ENCODE results near the gene L3MBTL4. TPM values are rescaled to one million over a fixed set of nuclear protein-coding genes. Genes with fewer than 3 reads are reported as not detected.

L3MBTL4 gene
- total RNA-seq, 1 donor from 2014 or later, result 0.59 TPM

DNA sequence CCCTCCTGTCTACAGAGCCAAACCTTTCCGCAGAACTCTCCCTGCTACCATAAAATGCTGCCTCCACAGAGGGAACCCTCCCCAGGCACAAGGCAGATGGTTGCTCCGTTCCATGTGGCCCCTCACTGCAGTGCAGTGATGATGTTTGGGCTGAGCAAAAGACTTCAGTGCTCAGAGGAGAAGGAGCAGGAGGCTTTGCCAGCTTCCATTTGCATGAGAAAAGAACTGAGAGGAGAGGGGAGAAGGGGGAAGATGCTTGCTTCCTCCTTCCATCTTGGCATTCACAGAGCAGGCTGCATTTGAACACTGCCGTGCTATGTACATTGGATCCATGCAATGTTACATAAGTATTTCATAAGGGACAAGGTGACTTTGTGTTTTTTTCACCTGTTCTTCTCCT is 472.8 kb downstream of the L3MBTL4 start:
- DNase-seq (ENCODE audit: extremely low spot score, unreplicated experiment), result no peak
- H3K4me3 Mint-ChIP-seq (ENCODE audit: unreplicated experiment), result no peak overlapping the region
- H3K4me1 Mint-ChIP-seq (ENCODE audit: unreplicated experiment), result no peaks in the 10 kb centered on the region
- H3K27me3 Mint-ChIP-seq (ENCODE audit: unreplicated experiment), result peaks cover 14% of the 10 kb centered on the region
- H3K27ac Mint-ChIP-seq (ENCODE audit: unreplicated experiment), result no peak overlapping the region
- TF ChIP-seq, protein P1, sequence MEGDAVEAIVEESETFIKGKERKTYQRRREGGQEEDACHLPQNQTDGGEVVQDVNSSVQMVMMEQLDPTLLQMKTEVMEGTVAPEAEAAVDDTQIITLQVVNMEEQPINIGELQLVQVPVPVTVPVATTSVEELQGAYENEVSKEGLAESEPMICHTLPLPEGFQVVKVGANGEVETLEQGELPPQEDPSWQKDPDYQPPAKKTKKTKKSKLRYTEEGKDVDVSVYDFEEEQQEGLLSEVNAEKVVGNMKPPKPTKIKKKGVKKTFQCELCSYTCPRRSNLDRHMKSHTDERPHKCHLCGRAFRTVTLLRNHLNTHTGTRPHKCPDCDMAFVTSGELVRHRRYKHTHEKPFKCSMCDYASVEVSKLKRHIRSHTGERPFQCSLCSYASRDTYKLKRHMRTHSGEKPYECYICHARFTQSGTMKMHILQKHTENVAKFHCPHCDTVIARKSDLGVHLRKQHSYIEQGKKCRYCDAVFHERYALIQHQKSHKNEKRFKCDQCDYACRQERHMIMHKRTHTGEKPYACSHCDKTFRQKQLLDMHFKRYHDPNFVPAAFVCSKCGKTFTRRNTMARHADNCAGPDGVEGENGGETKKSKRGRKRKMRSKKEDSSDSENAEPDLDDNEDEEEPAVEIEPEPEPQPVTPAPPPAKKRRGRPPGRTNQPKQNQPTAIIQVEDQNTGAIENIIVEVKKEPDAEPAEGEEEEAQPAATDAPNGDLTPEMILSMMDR (IDR thresholded peaks at IDR 0.05), result no peak
- no peaks in the 10 kb centered on the region for H3K9me3 Mint-ChIP-seq (ENCODE audit: unreplicated experiment)
- no peaks in the 10 kb centered on the region for H3K36me3 Mint-ChIP-seq (ENCODE audit: unreplicated experiment)

DNA sequence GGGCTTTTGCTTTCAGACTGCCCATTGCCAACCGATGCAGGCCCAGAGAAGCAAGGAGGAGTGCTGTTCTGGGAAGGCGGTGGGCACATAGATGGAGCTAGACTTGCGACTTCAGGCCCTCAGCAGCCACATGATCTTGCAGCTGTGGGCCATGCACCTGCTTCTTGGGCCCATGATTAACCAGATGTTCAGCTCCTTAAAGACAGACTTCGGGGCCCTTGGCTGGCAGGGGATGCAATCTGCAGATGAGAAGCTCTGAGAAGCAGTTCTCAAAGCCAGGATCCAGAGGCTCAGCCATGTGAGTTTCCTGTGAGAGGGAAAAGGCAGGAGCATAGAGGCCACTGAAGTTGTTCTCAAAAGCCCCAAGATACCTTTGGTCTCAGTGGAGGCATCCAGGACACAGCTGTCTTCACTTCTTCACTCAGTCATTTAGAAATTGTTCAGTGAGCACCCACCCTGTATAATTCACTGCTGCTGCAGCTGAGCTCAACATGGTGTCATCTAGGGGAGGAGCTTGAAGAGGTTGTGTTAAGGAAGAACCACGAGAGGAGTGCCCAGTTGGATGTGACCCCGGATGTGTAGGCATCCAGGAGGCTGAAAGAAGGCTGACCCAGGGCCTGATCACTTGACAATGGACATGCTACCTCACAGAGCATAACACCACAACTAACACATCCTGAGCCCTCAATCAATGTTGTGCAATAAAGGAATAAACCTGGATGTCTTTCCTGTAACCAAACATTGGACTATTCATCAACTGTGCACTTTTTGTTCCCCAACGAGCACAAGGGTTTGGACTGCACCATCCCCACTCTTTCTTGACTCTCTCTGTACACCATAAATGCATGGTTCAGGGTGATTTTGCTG is 474.7 kb downstream of the L3MBTL4 start:
- H3K27ac Mint-ChIP-seq (ENCODE audit: unreplicated experiment), result no peak overlapping the region
- no peaks in the 10 kb centered on the region for H3K4me1 Mint-ChIP-seq (ENCODE audit: unreplicated experiment)
- H3K36me3 Mint-ChIP-seq (ENCODE audit: unreplicated experiment), result no peaks in the 10 kb centered on the region
- peaks cover 14% of the 10 kb centered on the region for H3K27me3 Mint-ChIP-seq (ENCODE audit: unreplicated experiment)
- DNase-seq (ENCODE audit: extremely low spot score, unreplicated experiment), result no peak
- TF ChIP-seq, protein P1 (IDR thresholded peaks at IDR 0.05), result no peak
- no peaks in the 10 kb centered on the region for H3K9me3 Mint-ChIP-seq (ENCODE audit: unreplicated experiment)
- no peak overlapping the region for H3K4me3 Mint-ChIP-seq (ENCODE audit: unreplicated experiment)

DNA sequence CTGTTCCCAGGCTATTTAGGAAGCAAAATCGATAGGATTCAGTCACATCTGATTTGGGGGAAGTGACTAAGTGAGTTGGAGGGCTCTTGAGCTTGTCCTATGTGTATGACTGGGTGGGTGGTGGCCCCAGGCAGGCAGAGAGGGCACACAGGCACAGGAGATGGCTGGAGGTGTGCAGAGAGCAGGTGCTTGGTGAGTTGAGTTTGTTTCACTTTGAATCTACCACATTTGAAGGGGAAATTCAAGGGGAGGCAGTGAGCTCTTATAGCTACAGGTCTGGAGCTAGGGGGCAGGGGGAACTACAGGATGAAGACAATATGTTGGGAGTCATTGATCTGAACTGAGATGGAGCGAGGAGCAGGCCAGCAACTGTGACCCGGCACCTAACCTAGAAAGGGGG is 476.9 kb downstream of the L3MBTL4 start:
- TF ChIP-seq, protein P1 (IDR thresholded peaks at IDR 0.05), result no peak
- H3K27me3 Mint-ChIP-seq (ENCODE audit: unreplicated experiment), result peaks cover 4% of the 10 kb centered on the region
- DNase-seq (ENCODE audit: extremely low spot score, unreplicated experiment), result no peak
- H3K36me3 Mint-ChIP-seq (ENCODE audit: unreplicated experiment), result no peaks in the 10 kb centered on the region
- H3K4me3 Mint-ChIP-seq (ENCODE audit: unreplicated experiment), result no peak overlapping the region
- H3K27ac Mint-ChIP-seq (ENCODE audit: unreplicated experiment), result no peak overlapping the region
- H3K4me1 Mint-ChIP-seq (ENCODE audit: unreplicated experiment), result no peaks in the 10 kb centered on the region
- no peaks in the 10 kb centered on the region for H3K9me3 Mint-ChIP-seq (ENCODE audit: unreplicated experiment)

DNA sequence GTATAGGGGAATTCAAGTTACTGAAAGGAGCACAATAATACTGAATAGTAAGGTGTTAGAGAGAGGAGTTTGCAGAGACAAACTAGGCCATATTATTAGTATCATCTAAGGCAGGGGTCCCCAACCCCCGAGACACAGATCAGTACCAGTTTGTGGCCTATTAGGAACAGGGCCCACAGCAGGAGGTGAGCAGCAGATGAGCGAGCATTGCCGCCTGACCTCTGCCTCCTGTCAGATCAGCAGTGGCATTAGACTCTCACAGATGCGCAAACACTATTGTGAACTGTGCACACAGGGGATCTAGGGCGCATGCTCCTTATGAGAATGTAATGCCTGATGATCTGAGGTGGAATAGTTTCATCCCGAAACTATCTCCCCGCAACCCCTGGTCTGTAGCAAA is 477.6 kb downstream of the L3MBTL4 start:
- TF ChIP-seq, protein P1 (IDR thresholded peaks at IDR 0.05), result no peak
- Mint-ChIP-seq H3K27me3 (ENCODE audit: unreplicated experiment) (peaks cover 2% of the 10 kb centered on the region), H3K27ac (ENCODE audit: unreplicated experiment) (no peak overlapping the region), H3K9me3 (ENCODE audit: unreplicated experiment) (no peaks in the 10 kb centered on the region), H3K36me3 (ENCODE audit: unreplicated experiment) (no peaks in the 10 kb centered on the region), H3K4me3 (ENCODE audit: unreplicated experiment) (no peak overlapping the region), H3K4me1 (ENCODE audit: unreplicated experiment) (no peaks in the 10 kb centered on the region)
- no peak for DNase-seq (ENCODE audit: extremely low spot score, unreplicated experiment)

DNA sequence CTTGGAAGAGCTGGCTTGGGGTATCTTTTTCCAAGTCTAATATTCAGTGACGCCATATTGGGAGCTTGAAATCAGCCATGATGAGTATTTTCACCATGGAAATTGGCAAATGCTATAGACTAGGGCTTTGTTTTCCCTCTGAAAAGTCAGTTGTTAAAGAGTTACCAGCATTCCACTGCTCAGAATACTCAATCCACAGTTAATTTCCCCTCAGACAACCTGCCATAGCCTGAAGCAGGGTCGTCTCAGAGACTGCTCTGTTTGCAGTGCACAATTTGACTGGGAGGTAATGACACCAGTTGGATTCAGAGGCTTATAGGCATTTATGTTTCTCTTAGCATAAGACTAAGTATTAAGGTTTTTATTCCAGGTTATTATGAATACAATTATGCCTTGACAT is 483.9 kb downstream of the L3MBTL4 start:
- Mint-ChIP-seq H3K36me3 (ENCODE audit: unreplicated experiment) (no peaks in the 10 kb centered on the region), H3K9me3 (ENCODE audit: unreplicated experiment) (peaks cover 11% of the 10 kb centered on the region), H3K27me3 (ENCODE audit: unreplicated experiment) (peaks cover 8% of the 10 kb centered on the region), H3K4me1 (ENCODE audit: unreplicated experiment) (no peaks in the 10 kb centered on the region), H3K4me3 (ENCODE audit: unreplicated experiment) (no peak overlapping the region), H3K27ac (ENCODE audit: unreplicated experiment) (no peak overlapping the region)
- no peak for DNase-seq (ENCODE audit: extremely low spot score, unreplicated experiment)
- TF ChIP-seq, protein P1 (IDR thresholded peaks at IDR 0.05), result no peak
